HG02798 (cell line): ENCODE results near the gene CD47.

Experiments
- ATAC-seq: cut with Tn5 transposase; IDR thresholded peaks from one replicate; pipeline ENCODE4 v1.9.1; 2021; ENCODE audit warnings: mild to moderate bottlenecking; ENCODE audit not compliant: unreplicated experiment, poor library complexity

Gene CD47

DNA sequence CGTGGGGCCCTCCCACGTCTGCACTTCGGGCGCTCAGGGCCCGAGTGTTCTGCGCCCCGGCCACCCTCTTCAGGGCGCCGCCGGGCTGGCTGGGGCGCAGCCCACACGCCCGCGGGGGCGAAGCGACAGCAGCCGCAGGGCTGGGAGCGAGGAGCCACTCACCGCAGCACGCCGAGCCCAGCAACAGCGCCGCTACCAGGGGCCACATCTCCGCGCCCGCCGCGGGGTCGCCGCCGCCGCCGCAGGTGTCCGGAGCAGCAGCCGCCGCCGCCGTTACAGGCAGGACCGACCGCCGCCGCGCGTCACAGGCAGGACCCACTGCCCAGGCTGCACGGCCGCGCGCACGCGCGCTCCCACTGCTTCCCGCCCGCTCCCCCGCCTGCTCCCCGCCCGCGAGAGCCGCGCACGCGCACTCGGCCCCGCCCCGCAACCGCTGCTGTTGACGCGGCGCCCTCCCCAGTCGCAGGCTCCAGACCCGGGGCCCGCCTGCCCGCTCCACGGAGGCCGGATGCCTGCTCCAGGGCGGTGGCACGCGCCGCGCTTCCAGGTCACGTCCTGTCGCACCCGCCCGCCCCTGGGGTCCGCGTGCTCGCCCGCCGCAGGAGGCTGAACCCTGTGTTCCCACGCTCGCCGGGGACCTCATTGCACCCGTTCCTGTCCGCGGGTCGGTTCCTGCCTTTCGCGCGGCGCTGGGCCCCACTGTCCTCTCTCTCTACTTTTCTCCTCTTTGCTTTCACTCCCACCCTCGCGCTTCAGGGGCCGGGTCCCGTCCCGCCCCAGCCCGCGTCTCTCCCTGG lies at the start of gene CD47:
CD47 (minus strand) TSS at position 331 of the 797 bp plus-strand sequence; CDS start at position 208, 123 bp downstream.
- ATAC-seq: peak; percentile 77

DNA sequence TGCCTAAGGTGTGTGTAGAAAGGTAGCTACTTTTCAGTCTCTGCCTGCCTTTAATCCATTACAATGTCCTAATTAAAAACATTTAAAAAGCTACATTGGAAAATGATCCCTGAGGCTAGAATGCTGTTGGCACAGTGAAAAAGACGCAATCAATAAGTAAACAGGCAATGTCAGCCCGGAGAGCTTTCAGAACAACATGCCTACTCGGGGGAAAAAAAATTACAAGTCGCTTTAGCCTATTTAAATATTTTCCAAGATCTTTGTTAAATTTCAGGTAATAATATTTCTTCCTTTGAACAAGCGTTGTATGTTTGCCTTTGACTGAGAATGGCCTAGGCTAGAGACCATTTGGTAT lies 46.6 kb upstream of the CD47 start:
- no peak for ATAC-seq

DNA sequence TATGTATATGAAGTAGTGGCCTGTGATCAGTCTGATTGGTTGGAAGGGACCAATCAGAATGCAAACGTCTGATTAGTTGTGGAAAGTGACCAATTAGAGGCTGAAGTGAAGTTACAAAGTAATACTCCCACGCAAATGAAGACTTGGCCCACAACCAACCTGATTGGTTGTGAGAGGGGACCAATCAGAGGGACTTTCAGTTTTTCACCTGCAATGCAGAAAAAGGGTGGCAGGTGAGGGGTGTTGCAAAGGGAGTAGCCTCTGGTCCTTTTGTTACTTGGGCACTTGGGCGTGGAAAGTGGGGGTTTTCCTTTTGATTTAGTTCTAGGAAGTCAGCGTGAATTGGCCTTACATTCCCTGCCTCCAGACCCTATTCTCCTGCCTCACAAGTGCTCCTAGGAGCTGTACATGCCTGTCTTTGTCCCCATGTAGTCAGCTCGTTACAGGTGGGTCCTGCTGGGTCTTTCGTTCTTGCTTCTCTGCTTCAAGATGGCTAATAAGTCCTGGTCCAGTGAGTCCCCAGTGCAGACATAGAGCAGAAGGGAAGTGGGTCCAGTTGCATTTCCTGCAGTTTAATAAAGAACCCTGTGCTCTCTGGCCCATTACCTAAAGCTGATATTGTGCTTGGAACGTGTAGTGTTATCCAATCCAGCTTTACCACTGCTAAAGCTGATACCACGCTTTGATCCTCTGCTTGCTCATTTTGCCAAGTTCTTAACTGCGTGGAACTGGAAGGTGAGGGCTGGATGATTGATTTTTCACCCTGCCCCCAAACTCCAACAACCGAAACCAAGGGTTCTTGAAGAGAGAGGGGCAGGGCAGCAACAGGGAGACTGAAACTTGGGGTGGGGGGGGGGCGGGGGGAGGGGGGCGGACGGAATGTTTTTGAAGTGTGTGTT lies 46.0 kb upstream of the CD47 start:
- no peak for ATAC-seq

DNA sequence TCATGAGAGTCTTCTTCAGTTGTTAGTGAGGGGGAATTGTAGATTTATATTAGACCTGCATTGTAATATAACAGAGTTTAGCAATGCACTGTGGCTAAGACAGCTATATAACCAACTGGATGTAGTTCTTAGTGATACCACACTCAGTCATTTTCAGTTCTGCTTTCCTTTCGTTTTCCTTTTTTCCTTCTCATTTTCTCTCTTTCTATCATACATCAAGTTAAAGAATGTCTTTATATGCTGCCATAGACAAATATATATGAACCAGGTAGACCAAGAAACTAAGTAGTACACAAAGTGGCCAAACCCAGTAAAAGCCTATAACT lies 43.7 kb upstream of the CD47 start:
- peak; percentile 43 for ATAC-seq

DNA sequence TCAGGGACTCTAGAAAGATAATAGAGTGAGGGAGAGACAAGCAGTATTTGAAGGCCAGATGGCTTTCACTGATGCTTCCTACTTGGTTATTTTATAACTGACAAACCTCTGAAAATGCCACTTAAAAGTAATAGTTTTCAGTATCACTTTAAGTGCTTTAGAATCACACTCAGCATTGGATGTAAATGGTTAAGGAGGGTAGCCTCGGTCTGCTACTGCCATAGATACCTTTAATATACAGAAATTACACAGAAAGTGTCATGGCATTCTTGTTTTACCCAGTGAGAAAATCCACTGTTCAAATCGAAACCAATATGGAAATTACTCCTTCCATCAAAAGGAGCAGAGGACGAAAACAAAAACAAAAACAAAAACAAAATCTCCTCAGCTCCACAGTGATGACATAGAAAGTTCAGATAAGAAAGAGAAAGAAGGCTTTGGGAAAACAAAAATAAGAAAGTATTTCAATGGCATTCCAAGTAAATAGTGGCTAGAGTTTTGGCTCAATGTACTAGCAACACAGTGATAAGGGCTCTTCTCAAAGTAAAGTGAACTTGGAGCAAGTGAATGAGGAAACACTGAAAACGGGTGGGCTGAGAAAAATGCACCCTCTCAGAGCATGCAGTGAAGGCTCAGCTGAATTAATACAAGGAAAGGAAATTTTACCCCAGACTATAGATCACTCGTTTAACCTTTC lies 43.2 kb upstream of the CD47 start:
- ATAC-seq: peak; percentile 48

DNA sequence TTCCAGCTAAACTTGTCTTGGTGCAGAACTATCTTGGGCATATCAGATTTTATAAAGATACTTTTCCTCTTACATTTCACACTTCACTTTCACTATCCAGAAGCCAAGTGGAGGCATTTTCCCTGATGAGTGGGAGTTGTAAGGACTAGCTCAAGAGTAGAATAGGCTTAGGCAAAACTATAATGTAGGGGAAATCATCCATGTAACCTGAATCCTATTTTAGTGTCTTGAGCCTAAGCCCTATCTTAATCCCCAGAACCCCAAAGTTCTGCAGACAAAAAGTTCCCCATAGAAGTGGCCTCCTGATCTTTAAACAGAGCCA lies 42.2 kb upstream of the CD47 start:
- no peak for ATAC-seq

DNA sequence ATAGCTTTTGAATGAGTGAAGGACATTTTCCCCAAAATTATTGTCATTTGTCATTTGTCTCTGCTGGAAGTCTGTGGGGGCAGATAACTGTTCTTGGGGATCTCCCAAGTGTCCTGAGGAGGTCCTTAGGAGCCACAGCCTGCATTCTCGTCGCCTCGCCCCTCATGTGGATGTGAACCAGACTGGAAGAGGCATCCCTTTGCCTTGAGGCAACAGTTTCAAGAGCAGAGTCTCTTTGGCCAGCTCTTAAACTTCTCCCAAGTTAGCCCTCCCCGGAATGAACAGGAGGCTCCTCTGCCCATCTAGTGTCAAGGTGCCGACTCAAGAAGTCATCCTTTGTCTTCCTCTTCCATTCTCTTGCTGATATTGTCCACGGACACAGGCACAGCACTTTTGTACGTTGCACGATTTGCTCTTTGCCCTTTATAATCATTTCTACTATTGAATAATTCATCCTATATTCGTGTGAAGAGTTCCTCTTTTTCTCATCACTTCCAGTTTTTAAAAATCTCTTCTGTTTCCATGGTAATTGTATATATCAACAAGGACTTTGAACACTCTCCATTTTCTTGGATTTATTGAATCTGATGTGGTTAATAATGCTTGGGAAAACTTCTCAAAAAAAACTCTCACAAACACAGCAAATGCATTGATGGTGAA lies 40.8 kb upstream of the CD47 start:
- ATAC-seq: no peak

DNA sequence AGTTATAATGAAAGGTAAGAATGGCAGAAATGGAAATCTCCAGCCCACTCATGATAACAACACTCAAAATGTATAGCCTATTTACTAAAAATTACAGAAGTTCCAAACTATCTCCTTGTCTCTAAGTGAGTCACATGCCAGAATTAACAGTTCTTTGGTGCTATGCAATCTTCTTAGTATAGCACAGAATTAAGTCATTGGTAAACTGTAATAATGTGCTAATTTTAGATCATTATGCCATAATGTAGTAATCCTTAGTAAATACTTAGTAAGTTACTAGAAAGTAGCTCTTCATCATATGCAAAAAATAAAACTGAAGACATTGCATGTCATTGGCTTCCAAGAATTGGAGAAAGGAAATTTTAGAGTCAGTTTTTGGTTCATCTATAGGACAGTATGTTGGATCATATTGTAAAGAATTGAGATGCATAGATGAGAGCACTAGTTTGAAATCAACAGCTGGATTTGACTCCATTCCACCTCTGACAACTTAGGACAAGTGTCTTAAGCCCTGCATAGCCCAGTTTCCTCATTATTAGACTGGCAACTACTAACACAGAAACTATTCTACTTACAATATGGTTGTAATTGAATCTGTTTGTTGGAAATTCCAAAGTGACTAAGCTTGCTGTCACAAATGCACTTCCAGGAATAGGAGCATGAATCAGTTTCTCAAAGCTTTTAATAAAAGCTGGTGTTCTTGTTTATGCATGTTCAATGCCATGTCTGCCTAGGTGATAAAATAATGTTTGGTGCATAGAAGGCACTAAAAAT lies 40.1 kb upstream of the CD47 start:
- ATAC-seq: no peak

DNA sequence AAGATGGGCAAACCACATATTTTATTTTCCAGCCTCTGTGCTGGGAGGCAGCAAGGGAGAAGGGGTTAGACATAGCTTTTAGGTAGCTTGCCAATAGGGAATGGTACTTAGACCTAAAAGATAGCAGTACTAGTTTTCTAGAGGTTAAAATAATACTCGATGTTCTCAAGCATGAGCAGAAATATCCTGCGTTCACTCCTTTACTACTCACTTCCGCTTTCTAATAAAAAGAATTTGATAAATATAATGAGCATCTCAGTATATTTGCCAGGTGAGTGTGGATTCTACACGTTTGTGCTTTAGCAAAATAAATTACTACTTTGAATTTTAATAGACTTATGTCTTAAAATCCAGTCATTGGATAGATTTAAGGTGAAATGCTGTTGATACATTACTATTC lies 39.4 kb upstream of the CD47 start:
- no peak for ATAC-seq

DNA sequence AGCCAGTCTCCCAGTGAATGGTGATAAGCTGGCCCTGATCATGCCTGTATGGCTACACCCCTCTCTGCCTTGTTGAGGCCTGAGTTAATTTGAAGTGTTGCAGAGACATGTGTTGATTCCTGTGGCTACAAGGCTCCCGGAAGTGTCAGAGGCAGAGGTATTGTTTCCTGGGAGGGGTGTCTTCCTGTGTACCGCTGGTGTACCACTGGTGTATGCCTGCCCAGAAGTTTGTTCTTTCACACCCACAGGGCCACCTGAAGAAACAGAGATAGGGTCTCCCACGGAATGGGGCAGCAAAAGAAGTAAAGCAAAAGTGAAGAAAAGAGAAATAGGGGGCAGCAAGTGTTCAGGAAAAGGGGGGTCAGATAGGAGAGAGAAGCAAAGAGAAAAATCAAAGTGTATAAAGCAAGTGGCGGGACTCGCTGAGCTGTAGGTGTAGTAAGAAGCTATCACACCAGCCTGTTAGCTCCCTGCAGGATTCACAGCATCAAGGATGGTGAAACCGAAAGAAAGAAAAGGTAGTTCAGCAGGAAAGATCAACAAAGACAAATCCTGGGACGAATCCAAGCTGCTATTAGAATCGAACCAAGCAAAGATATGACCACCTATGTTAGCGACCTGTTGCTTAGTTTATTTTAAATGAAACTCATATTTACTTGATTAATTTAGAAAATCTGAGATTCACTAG lies 36.6 kb upstream of the CD47 start:
- no peak for ATAC-seq

DNA sequence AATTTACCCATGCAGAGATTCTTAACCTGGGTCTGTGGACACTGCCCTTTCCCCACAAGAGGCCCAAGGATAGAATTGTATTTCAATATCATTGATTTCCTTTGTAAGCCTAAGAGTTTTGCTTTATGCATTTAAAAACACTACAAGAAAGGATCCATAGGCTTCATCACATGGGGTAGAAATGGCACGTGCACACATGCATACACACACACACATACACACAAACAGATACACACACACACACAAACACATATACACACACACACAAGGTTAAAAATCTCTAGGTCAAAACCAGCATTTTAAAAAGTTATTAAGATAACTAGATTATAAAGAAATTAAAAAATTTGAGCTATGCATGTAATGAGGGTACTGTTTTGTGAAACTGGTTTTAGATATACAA lies 35.5 kb upstream of the CD47 start:
- no peak for ATAC-seq

DNA sequence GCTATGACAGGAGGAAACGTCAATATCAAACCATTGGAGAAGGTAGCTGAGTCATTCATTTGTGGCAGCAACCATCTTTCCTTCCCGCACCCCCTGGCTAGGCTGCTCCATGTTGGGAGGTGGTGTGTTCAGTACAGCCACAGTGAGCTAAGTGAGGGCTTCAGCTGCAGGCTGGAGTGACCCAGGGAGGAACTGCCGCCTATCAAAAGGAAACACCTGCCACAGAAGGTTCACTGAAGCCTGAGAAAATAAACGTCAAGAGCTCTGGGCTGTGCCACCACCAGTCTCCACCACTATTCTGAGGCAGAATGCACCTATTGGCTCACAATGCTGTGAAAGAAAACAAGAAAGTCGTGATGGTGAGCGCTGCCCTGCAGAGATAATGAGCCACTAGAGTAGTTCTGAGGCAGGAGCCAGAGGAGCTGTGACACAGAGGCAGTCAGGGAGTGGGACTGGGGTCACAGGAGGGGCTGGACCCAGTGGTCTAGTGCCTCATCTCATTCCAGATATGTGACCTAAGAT lies 34.8 kb upstream of the CD47 start:
- ATAC-seq: peak; percentile 63

DNA sequence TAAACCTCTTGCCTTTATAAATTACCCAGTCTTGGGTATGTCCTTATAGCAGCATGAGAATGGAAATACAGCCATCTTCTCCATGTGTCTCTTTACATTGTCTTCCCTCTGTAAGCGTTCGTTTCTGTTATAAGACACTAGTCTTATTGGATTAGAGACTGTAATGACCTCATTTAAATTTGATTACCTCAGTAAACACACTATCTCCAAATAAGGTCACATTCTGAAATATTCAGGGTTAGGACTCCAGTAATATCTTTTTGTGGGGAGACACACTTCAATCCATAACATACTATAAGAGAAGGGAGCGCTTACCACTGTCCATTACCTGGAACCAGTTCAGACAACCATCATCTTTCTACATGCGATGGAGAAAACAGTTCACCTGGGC lies 34.3 kb upstream of the CD47 start:
- no peak for ATAC-seq

DNA sequence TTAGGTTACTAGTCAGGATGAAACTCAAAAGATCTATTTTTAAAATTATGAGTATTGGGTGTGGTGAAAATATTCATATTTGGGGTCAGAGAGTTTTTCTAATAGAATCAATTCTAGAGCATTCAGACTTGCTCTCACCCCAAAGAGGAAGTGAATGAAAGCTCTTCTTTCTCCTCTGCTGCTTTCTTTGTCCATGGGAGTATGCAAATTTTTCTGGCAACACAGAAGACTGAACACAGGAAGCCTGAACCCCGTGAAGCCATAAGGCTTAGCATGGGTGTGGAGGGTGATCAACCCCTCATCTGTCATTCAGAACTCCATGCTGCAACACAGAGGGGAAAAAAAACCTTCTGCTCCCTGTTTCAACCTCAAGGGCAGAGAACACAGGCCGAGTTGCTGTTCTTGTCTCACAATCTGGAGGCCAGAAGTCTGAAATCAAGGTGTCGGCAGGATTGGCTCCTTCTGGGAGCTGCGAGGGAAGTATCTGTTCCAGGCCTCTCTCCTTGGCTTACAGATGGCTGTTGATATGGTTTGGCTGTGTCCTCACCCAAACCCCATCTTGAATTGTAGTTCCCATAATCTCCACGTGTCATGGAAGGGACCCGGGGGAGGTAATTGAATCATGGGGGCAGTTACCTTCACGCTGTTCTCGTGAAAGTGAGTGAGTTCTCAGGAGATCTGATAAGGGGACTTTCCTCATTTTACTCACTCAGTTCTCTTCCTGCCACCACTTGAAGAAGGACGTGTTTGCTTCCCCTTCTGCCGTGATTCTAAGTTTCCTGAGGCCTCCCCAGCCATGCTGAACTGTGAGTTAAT lies 33.7 kb upstream of the CD47 start:
- peak; percentile 87 for ATAC-seq

DNA sequence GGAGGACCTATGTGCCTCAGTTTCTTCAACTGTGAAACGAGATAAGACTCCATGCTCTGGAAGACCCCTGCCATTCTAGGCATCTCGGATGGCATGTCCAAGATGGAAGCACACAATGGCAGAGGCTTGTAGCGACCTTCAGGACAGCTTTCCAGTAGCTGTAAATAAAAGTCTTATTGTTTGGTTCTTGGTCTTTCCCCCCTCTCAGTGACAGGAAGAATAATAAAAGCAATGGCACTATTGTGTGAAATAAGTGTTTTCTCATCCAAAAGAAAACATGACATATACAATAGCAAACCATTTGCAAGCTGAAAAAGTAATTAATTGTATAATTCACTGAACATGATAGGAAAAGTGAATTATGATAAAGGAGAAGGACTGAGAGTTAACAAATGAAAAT lies 32.5 kb upstream of the CD47 start:
- no peak for ATAC-seq

DNA sequence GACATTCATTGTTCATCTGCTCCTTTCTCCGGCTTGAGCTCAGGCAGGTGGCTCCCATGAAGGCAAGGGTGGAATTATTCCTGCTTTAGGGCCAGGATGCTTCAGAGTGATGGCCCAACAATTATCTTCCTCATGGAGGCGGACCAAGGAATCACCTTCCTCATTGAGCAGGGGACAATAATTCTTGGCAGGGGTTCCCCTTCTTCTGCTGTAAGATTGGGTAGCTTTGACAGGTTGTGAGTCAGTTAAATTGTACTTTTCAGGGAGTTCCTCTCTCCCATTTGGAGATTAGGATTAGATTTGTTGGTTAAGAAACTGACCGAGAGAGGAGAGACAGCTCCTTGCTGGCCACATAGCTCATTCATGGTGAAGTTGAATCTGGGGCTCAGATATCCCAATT lies 31.4 kb upstream of the CD47 start:
- no peak for ATAC-seq

DNA sequence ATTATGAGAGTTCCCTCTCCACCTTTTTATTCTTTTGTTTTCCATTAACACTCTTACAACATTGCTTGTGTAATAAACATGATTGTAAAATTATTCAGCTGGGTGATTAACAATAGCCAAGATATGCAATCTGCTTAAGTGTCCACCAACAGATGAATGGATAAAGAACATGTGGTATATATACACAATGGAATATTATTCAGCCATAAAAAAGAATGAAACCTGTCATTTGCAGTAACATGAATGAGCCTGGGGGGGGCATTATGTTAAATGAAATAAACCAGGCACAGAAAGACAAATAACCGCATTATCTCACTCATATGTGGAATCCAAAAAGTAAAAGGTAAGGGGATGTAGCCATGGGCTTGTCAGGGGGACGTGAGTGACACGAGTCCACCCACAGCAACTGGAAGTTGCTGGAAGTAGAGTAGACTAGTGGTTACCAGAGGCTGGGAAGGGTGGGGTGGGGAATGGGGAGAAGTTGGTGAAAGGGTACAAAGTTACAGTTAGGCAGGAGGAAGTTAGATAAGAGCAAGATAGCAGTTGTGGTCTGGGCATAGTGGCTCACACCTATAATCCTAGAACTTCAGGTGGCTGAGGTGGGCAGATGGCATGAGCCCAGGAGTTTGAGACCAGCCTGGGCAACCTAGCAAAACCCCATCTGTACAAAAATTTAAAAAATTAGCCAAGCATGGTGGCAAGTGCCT lies 28.7 kb upstream of the CD47 start:
- ATAC-seq: no peak
